ENCODE data around the gene SRI.

Gene SRI

DNA sequence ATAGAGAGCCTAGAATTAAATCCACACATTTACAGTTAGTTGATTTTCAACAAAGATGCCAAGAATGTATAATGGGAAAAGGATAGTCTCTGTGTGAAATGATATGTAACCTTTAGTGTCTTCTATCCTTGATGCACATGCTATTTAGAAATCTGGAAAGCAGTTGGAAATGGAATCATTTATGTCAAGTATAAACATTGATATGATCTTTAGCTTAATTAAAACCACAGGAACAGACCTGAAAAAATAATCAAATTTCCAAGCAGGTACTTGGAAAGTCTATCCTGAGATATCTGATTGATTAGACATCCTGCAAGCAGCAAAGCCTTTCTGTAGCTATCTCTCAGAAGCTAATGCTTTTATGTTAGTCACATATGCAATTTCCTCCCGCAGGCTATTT lies 24.4 kb upstream of the SRI start:
- no peaks in the 10 kb centered on the region for H3K9me3 Mint-ChIP-seq
- intact Hi-C loops (cut with micrococcal nuclease) = loop anchor here (2.0 to 10.0 kb wide), 2 partner anchors 61 to 591 kb away; partner anchors contain the start of gene STEAP4
- H3K4me1 Mint-ChIP-seq (ENCODE audit: low read depth) = peaks cover 14% of the 10 kb centered on the region
- H3K27ac Mint-ChIP-seq = no peak overlapping the region
- no peak overlapping the region for H3K4me3 Mint-ChIP-seq
- H3K27me3 Mint-ChIP-seq = no peaks in the 10 kb centered on the region
- H3K36me3 Mint-ChIP-seq (ENCODE audit: low read depth) = no peaks in the 10 kb centered on the region

DNA sequence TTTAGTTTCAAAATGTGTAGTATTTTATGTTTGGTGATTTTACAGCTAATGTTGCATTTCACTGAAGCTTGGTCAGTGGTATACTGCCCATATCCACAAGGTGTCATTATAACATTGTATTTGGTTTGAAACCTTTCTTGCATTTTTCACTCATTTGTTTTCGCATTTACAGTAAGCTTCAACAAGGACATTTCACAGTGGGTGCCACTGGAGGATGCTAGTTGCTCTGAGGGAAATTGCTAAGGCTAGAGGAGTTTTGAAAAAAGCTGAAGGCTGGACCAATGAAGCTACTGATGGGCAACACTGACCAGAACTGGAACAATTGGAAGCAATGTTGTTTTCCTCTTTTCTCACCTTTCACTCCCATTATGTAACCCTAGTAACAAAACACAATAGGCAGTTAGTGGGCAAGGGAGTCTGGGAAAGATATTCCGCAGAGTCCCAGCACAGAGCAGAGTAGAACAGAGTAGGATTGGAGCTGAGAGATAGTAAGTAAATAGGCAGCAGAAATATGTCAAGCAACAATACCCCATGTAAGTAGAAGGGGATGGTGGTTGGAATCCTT lies 23.6 kb upstream of the SRI start:
- H3K27ac Mint-ChIP-seq = peak overlapping the region; percentile 58
- H3K9me3 Mint-ChIP-seq = no peaks in the 10 kb centered on the region

DNA sequence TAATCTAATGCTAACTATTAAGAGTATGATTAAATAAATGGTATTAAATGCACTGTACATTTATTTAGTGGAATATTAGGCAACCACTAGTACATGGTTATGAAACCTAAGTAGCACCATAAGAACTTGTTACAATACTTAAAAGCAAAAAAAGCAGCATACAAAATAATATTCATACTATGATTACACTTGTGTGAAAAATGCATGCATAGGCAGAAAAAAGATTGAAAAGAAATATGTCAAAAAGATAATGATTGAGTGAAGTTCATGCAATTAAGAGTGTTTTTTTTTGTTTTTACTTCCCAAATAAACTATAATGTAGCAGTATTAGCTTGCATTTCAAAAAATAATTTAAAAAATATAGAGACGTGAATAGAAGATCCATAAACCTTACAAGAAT lies 20.0 kb upstream of the SRI start:
- intact Hi-C loops (cut with micrococcal nuclease) = loop anchor here (10.0 kb wide), 1 partner anchor 65 kb away; the partner anchor contains the start of gene STEAP4
- no peaks in the 10 kb centered on the region for H3K27me3 Mint-ChIP-seq
- no peak overlapping the region for H3K4me3 Mint-ChIP-seq
- H3K4me1 Mint-ChIP-seq (ENCODE audit: low read depth) = peaks cover 14% of the 10 kb centered on the region
- no peak overlapping the region for H3K27ac Mint-ChIP-seq
- H3K9me3 Mint-ChIP-seq = no peaks in the 10 kb centered on the region
- H3K36me3 Mint-ChIP-seq (ENCODE audit: low read depth) = no peaks in the 10 kb centered on the region

More for the DNA sequence above, 23.6 kb upstream of the SRI start:
- Mint-ChIP-seq H3K4me3 (no peak overlapping the region), H3K36me3 (ENCODE audit: low read depth) (no peaks in the 10 kb centered on the region), H3K4me1 (ENCODE audit: low read depth) (peaks cover 14% of the 10 kb centered on the region), H3K27me3 (no peaks in the 10 kb centered on the region)
- intact Hi-C loops (cut with micrococcal nuclease) = loop anchor here (1.0 to 10.0 kb wide), 3 partner anchors 23 to 115 kb away; partner anchors contain the start of genes SRI and STEAP4

DNA sequence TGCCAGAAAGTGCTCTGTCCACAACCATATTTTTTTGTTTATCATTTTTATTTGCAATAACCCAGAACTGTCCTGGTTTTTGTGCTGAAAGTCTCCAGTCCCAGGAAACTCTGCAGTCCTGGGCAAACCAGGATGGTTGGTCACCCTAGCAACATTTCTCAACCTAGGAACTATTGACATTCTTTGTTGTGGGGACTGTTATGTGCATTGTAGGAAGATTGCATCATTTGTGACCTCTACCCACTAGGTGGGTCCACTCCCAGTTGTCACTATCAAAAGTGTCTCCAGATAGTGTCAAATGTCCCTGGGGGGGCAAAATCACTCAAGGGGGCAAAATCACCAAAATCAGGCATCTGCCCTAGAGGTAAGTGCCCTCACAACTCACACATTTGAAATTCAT lies 14.0 kb upstream of the SRI start:
- Mint-ChIP-seq H3K4me3 (no peak overlapping the region), H3K27ac (no peak overlapping the region), H3K4me1 (ENCODE audit: low read depth) (no peaks in the 10 kb centered on the region), H3K27me3 (no peaks in the 10 kb centered on the region), H3K36me3 (ENCODE audit: low read depth) (no peaks in the 10 kb centered on the region), H3K9me3 (no peaks in the 10 kb centered on the region)
- intact Hi-C loops (cut with micrococcal nuclease) = no loop called here

DNA sequence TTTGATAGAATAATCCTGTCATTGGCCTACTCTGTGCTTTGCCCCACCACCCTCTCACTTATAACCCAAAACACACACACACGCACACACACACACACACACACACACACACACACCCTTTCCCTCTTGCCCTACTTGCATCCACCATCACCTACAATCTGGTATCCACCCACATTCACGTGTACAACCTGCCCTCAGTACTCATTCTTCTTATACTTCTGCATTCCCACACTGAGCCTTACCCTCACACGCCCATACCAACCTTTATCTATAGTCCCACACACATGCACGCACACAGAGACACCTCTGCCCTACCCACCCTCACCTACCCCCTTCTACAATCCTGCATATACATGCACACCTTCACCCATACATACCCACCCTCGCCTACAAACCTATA lies 10.8 kb upstream of the SRI start:
- H3K27me3 Mint-ChIP-seq = no peaks in the 10 kb centered on the region
- no peaks in the 10 kb centered on the region for H3K9me3 Mint-ChIP-seq
- no peak overlapping the region for H3K27ac Mint-ChIP-seq
- intact Hi-C loops (cut with micrococcal nuclease) = no loop called here
- H3K4me1 Mint-ChIP-seq (ENCODE audit: low read depth) = no peaks in the 10 kb centered on the region
- no peak overlapping the region for H3K4me3 Mint-ChIP-seq
- H3K36me3 Mint-ChIP-seq (ENCODE audit: low read depth) = no peaks in the 10 kb centered on the region

DNA sequence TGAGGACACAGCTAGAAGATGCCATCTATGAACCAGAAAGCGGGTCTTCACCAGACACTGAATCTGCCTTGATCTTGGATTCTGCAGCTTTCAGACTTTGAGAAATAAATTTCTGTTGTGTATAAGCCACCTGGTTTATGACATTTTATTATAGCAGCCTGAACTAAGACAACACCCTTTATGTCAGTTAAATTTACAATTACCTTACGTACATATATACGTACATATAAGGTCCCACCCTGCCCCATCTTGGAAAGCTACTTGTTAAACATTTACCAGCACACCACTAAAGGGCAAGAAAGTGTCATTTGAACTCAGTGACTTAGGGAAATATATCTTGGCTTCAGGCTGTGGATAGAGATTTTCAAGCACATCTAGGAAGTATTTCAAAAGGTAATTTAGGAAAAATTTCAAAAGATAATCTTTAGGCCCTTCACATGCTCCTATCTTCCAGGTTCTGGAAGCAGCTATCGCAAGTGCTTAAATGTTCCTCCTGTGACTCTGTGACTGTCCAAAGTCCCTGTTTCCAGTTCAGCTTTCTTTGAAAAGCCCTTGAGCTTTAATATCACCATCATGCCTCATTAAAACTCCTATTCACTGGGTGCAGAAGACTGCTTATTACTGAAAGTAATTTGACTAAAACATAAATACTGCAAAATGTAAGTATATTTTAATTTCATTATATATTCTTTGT lies 9.6 kb upstream of the SRI start:
- Mint-ChIP-seq H3K4me1 (ENCODE audit: low read depth) (peaks cover 2% of the 10 kb centered on the region), H3K36me3 (ENCODE audit: low read depth) (no peaks in the 10 kb centered on the region), H3K27me3 (no peaks in the 10 kb centered on the region), H3K4me3 (no peak overlapping the region), H3K27ac (no peak overlapping the region), H3K9me3 (no peaks in the 10 kb centered on the region)
- intact Hi-C loops (cut with micrococcal nuclease) = no loop called here

DNA sequence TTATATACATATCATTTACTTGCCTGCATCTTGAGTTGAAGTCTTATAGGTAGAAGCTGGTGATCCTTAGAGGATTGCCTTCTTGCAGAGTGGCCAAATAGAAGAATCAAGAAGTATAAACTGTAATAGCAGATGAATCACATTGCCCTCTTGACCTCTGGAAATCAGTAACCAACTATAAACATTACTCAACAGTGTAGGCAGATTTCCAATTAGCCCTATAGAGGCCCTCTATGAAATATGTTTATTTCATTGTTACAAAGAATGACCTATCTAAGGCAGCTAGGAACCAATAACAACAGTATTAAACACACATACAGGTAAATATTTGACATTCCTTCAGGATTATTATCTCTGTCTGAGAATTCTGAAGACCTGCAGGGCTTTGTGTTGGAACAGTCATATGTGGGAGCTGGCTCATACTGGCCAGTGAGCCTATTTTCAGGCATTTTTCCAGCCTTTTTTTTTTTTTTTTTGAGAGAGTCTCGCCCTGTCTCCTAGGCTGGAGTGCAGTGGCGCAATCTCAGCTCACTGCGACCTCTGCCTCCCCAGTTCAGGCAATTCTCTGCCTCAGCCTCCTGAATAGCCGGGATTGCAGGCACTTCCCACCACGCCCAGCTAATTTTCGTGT lies 7.2 kb upstream of the SRI start:
- Mint-ChIP-seq H3K27me3 (no peaks in the 10 kb centered on the region), H3K4me1 (ENCODE audit: low read depth) (peaks cover 4% of the 10 kb centered on the region), H3K27ac (no peak overlapping the region), H3K36me3 (ENCODE audit: low read depth) (no peaks in the 10 kb centered on the region), H3K9me3 (no peaks in the 10 kb centered on the region), H3K4me3 (no peak overlapping the region)
- intact Hi-C loops (cut with micrococcal nuclease) = no loop called here

DNA sequence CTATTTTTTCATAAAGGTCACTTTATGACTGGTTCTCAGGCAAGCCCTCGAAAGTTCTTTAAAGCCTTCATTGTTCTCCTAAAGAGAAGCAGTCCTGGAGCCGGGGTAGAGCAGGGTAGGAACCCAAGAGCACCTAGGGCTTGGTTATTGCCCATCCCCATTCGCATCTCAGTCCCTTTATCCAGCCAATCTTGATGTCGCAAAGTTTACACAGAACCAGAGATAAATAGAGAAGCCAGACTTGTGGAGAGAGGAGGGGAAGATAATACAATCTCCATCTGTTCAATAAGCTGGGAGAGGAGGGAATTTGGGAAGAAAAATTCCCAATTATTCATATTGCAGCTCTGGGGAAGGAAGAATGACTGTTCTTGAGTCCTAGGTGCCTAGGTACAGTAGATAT lies 6.4 kb upstream of the SRI start:
- intact Hi-C loops (cut with micrococcal nuclease) = no loop called here
- Mint-ChIP-seq H3K27me3 (no peaks in the 10 kb centered on the region), H3K4me3 (no peak overlapping the region), H3K9me3 (no peaks in the 10 kb centered on the region), H3K4me1 (ENCODE audit: low read depth) (peaks cover 6% of the 10 kb centered on the region), H3K36me3 (ENCODE audit: low read depth) (no peaks in the 10 kb centered on the region), H3K27ac (no peak overlapping the region)

DNA sequence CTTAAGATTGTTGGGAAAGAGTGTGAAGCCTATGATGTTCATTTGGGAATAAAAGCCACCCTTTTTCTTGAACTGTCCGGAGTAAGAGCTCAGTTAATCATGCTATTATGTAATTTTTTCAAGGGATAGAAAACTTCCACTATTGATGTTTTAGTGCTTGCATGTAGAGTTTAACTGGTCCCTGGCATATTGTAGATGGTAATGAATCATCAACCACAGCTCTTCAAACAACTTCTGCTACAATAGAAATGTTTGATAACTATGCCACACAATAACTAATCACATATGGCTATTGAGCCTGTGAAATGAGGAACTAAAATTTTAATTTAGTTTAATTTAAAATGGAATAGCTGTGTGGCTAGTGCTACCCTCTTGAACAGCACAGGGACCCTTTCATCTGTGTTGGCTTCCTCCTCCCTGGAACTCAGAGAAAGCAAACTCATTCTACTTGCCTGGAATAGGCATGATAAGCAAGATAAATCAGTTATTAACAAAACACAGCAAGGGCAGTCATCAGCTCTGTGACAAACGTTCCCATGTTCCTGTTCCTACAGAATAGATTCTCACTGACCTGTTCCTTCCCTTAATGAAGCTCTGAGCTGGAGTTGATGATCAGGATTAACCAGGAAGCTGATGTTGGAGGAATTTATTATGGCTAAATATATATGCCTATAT lies 4.9 kb upstream of the SRI start:
- peaks cover 10% of the 10 kb centered on the region for H3K4me1 Mint-ChIP-seq (ENCODE audit: low read depth)
- H3K27me3 Mint-ChIP-seq = no peaks in the 10 kb centered on the region
- peaks cover 7% of the 10 kb centered on the region for H3K36me3 Mint-ChIP-seq (ENCODE audit: low read depth)
- no peak overlapping the region for H3K4me3 Mint-ChIP-seq
- H3K9me3 Mint-ChIP-seq = no peaks in the 10 kb centered on the region
- H3K27ac Mint-ChIP-seq = no peak overlapping the region
- intact Hi-C loops (cut with micrococcal nuclease) = loop anchor here (5.0 kb wide), 1 partner anchor 1072 kb away; the partner anchor contains the start of gene DMTF1

DNA sequence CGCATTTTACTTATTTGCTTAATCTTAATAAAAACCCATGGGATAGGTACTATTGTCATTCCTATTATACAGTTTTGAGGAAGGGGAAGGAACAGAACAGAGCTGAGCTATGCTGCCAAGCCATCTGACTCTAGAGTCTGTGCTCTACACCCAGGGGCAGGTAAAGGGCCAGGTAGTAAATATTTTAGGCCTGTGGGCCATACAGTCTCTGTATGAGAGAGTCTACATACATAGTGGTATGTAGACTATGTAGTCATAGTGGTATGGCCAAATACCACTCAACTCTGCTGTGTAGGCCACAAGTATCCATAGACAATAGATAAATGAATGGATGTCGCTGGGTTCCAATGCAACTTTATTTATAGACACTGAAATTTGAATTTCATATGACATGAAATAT lies 3.4 kb upstream of the SRI start:
- Mint-ChIP-seq H3K4me3 (no peak overlapping the region), H3K9me3 (no peaks in the 10 kb centered on the region), H3K27me3 (no peaks in the 10 kb centered on the region), H3K4me1 (ENCODE audit: low read depth) (peaks cover 17% of the 10 kb centered on the region), H3K36me3 (ENCODE audit: low read depth) (peaks cover 17% of the 10 kb centered on the region), H3K27ac (no peak overlapping the region)
- intact Hi-C loops (cut with micrococcal nuclease) = loop anchor here (5.0 kb wide), 1 partner anchor 1071 kb away; the partner anchor contains the start of gene DMTF1

DNA sequence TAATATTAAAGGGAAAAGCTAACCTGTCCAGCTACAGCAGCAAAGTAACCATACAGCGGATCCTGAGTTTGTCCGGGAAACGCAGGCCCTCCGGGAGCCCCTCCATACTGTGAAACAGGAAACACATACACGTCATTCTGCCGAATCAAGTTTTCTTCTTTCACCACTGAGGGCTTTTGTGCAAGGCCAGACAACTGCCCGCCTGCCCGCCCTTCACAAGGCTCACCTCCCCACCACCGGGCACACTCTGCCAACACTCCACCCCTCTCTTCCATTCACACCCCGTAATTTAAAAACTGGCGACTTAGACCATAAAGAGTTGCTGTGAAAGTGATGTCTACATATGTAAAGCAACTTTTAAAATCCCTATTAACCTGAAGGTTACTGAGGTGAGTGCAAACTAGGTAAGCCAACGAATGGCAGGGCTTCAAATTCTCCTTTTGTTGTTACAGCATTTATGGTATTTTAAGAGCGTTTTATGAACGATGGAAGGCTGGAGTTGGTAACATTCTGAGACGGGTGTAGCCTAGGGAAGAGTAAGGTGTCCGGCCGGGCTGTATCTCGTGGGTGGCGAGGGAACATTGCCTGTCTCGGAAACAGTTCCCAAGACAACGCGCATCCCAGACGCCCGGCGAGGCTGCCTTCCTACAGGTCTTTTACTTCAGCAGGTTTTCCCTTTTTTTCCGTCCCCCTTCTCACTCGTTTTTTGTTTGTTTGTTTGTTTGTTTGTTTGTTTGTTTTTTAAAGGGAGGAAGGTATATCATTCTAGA lies 817 bp downstream of the SRI start:
- intact Hi-C loops (cut with micrococcal nuclease) = loop anchor here (5.0 kb wide), 1 partner anchor 342 kb away; the partner anchor contains the start of genes DBF4 and SLC25A40
- Mint-ChIP-seq H3K4me3 (peak overlapping the region; percentile 80), H3K36me3 (ENCODE audit: low read depth) (peaks cover 42% of the 10 kb centered on the region)

DNA sequence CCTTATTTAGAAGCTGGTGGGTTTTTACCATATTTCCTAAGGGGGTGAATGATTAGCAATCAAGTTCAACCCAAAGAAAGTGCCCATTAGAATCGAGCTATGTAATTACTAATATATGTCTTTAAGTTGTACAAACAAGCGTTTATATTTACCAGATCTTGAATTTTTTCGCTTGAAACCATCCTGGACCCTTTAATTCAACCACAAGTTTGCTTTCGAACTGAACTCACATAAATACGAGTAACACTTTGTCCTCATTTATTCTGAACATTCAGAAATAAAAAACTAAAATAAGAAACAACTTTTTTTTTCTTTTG lies 1.5 kb downstream of the SRI start:
- peaks cover 34% of the 10 kb centered on the region for H3K4me1 Mint-ChIP-seq (ENCODE audit: low read depth)
- peak overlapping the region; percentile 95 for H3K27ac Mint-ChIP-seq
- intact Hi-C loops (cut with micrococcal nuclease) = loop anchor here (5.0 kb wide), 1 partner anchor 341 kb away; the partner anchor contains the start of genes DBF4 and SLC25A40
- H3K4me3 Mint-ChIP-seq = peak overlapping the region; percentile 80
- no peaks in the 10 kb centered on the region for H3K9me3 Mint-ChIP-seq
- H3K36me3 Mint-ChIP-seq (ENCODE audit: low read depth) = peaks cover 49% of the 10 kb centered on the region
- no peaks in the 10 kb centered on the region for H3K27me3 Mint-ChIP-seq

More for the DNA sequence above, 817 bp downstream of the SRI start:
- peak overlapping the region; percentile 95 for H3K27ac Mint-ChIP-seq
- peaks cover 29% of the 10 kb centered on the region for H3K4me1 Mint-ChIP-seq (ENCODE audit: low read depth)
- no peaks in the 10 kb centered on the region for H3K27me3 Mint-ChIP-seq
- no peaks in the 10 kb centered on the region for H3K9me3 Mint-ChIP-seq

DNA sequence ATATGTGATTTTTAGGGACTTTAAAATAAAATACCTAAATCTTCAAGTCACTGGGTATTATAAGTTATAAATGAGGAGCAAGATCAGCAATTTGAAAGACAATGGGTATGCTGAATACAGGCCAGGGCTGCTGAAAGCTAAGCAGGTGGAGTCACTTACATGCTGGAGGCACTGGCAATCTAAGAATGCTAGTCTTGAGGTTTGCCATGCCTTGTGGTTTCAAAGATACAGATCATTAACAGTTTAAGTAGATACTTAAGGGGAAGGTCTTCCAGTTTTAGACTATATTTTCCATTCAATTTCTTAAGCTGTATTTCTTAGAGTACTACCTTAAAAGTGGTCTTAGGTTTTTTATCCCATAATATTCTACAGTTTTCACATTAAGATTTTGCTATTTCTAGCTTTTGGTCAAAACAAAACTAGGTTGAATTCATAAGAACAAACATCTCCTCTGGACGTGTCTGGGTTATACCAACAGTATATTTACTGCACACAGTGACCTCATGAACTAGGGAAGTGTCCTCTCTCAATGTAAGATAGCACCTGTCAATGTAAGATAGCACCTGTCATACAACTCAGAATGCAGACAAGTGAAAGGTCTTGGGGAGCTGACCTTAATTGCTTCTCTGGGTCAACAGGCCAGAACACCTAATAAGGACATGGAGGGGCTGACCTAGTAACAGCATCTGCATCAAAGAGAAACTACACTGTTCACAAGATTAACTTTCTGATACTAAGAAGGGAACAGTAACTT lies 2.0 kb downstream of the SRI start:
- Mint-ChIP-seq H3K4me3 (peak overlapping the region; percentile 80), H3K27me3 (no peaks in the 10 kb centered on the region), H3K27ac (peak overlapping the region; percentile 95), H3K36me3 (ENCODE audit: low read depth) (peaks cover 54% of the 10 kb centered on the region), H3K4me1 (ENCODE audit: low read depth) (peaks cover 39% of the 10 kb centered on the region), H3K9me3 (no peaks in the 10 kb centered on the region)
- intact Hi-C loops (cut with micrococcal nuclease) = loop anchor here (5.0 kb wide), 1 partner anchor 341 kb away; the partner anchor contains the start of genes DBF4 and SLC25A40
